ENCODE results near the gene PTPRK. TPM values are rescaled to one million over a fixed set of nuclear protein-coding genes. Genes with fewer than 3 reads are reported as not detected.

PTPRK gene
- total and polyA plus RNA-seq, 2 of the 8 experiments (the other 6 are each of a cell fraction or from before 2014, with no cell fraction given), result 11.4 to 47.3 TPM

GRCh38 chr6:128152551-128152950, 367.8 kb downstream of the PTPRK start (continued):
- TF ChIP-seq USF2 (IDR thresholded peaks at IDR 0.05; ENCODE audit: low read length) (no peak), CREB1 (IDR thresholded peaks at IDR 0.05) (no peak)
- TF ChIP-seq, protein P1, sequence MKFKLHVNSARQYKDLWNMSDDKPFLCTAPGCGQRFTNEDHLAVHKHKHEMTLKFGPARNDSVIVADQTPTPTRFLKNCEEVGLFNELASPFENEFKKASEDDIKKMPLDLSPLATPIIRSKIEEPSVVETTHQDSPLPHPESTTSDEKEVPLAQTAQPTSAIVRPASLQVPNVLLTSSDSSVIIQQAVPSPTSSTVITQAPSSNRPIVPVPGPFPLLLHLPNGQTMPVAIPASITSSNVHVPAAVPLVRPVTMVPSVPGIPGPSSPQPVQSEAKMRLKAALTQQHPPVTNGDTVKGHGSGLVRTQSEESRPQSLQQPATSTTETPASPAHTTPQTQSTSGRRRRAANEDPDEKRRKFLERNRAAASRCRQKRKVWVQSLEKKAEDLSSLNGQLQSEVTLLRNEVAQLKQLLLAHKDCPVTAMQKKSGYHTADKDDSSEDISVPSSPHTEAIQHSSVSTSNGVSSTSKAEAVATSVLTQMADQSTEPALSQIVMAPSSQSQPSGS (IDR thresholded peaks at IDR 0.05; ENCODE audit: low read length), result no peak
